Naive thymus-derived CD8-positive, alpha-beta T cell (primary cell): Measurements from ENCODE around the gene B3GNT3. TPM values are rescaled to one million over a fixed set of nuclear protein-coding genes. Genes with fewer than 3 reads are reported as not detected.

Source experiments
- ATAC-seq, 2 donors: fragments of 150-1000 bp; cut with Tn5 transposase in 1 of 2; sonication (Bioruptor Pico), chemical (Tn5 transposase) in 1 of 2; 1 replicate in 1 of 2; 2 replicates in 1 of 2; pipeline ENCODE4 v1.10.0; 2021; ENCODE audit warnings: mild to moderate bottlenecking in 2 of 2, moderate library complexity in 2 of 2
- POLR2A ChIA-PET: fragments of 350-600 bp; sonication (Branson Sonifier 250); formaldehyde crosslinking; loops from one replicate; lab custom pipeline; 2021; ENCODE audit warnings: antibody characterized with exemption; lab: Charles Lee
- DNase-seq, 10 donors: peaks; one replicate each; pipeline versions ENCODE4 v3.0.0 to v3.0.0-alpha.2; 2020 to 2022
- H3K27ac Mint-ChIP-seq, 10 donors: one replicate each; pipeline ENCODE4 v1.8.0; 2020 to 2022; ENCODE audit warnings: mild to moderate bottlenecking in 10 of 10, mixed read lengths in 10 of 10, moderate library complexity in 4 of 10, inconsistent platforms in 1 of 10
- H3K27me3 Mint-ChIP-seq, 5 donors: one replicate each; pipeline ENCODE4 v1.8.0; 2021 to 2022; ENCODE audit warnings: mixed read lengths in 5 of 5
- H3K36me3 Mint-ChIP-seq, 3 donors: one replicate each; pipeline ENCODE4 v1.8.0; 2020 to 2022; ENCODE audit warnings: mixed read lengths in 3 of 3, mild to moderate bottlenecking in 2 of 3, inconsistent platforms in 1 of 3
- H3K4me1 Mint-ChIP-seq, 4 donors: one replicate each; pipeline ENCODE4 v1.8.0; 2021 to 2022; ENCODE audit warnings: mixed read lengths in 4 of 4
- H3K4me3 Mint-ChIP-seq, 10 donors: one replicate each; pipeline ENCODE4 v1.8.0; 2020 to 2022; ENCODE audit warnings: mild to moderate bottlenecking in 10 of 10, mixed read lengths in 10 of 10, moderate library complexity in 6 of 10, inconsistent platforms in 1 of 10
- H3K9me3 Mint-ChIP-seq, 9 donors: one replicate each; pipeline ENCODE4 v1.8.0; 2020 to 2022; ENCODE audit warnings: mixed read lengths in 9 of 9, mild to moderate bottlenecking in 3 of 9, inconsistent platforms in 1 of 9, moderate library complexity in 1 of 9
- polyA plus RNA-seq, 3 donors: library from polyadenylated mRNA; unstranded; fragments of 300-500 nt; fragmentation: Illumina TruSeq; gene quantifications; one replicate each; pipeline ENCODE4 v1.2.3, GENCODE V29; 2021
- total RNA-seq, 8 experiments: library from RNA in 2 of 8; stranded (reverse) in 2 of 8; gene quantifications; one replicate each; pipeline ENCODE4 v1.2.3 and lab custom pipeline; 2021 to 2026

Gene B3GNT3
- total and polyA plus RNA-seq, 5 experiments from 2014 or later, result 0.13 to 0.20 TPM; not detected in 3

DNA sequence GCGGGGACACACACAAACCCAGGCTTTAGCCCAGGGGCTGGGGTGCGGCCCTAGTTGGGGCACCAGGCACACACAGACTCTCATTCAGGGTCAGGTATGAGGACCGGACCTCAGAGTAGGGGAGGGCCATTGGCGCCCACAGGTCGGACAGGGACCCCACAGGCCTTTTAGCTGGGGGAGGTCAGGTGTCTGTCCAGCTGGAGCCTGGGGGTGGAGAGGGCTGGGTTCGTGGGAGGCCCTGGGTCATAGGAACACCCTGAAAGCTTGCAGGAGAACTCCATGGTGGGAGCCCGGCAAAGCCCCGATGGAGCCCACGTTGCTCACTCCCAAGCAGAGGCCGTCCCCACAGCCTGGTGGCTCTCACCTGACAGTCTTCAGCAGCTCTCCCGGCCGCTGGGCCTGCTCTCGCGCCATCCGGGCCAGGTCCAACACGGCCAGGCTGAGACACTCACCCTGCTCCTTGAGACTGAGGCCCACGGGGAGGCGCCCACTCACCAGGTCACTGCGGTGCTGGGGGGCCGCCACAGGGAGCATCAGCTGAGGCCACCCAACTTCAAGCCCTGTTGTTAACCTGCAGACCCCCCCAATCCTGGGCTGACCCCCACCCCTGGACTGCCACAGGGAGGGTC lies 47.8 kb downstream of the B3GNT3 start:
- H3K36me3 Mint-ChIP-seq, result peaks cover 0 to 65% (median 11%) of the 10 kb centered on the region in 3 donors
- peak overlapping the region in 6 of 10 donors; percentile 15 to 97 (median 76) for H3K27ac Mint-ChIP-seq
- H3K27me3 Mint-ChIP-seq, result no peaks in the 10 kb centered on the region
- no peak for ATAC-seq
- peaks cover 6 to 61% (median 41%) of the 10 kb centered on the region in 4 donors for H3K4me1 Mint-ChIP-seq
- DNase-seq, result no peak
- peak overlapping the region in 1 of 10 donors; percentile 78 for H3K4me3 Mint-ChIP-seq
- POLR2A ChIA-PET, result interaction anchor here (0.6 to 1.2 kb wide), 2 partner anchors 17 to 1571 kb away, joined by 3 to 4 read pairs; partner anchors contain the start of gene RPL18A
- H3K9me3 Mint-ChIP-seq, result no peaks in the 10 kb centered on the region

DNA sequence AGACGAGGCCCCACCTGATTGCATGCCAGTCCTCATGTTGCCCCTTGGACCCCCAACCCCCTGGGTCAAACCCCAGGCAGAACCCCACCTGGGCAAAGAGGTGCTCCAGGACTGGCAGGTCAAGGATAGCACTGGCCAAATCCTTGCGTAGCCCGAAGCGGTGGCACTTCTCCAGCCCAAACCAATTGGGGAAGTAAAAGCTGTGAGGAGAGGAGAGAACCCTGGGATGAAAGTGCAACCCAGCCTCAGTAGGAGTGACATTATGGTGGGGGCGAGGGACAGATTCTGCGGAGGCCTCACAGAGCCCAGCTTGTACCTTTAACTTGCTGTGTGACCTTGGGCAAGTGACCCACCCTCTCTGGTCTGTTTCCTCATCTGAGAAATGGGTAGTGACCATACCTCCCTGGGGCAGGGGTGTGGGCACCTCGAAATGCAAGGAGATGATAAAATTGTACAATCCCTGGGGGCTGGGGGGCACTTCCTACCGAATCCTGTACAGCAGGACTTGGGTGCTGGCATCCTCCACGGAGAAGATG lies 48.4 kb downstream of the B3GNT3 start:
- DNase-seq (no peak), ATAC-seq (no peak)
- peaks cover 0 to 59% (median 11%) of the 10 kb centered on the region in 3 donors for H3K36me3 Mint-ChIP-seq
- POLR2A ChIA-PET, result interaction anchor here (0.6 to 1.2 kb wide), 3 partner anchors 16 to 1571 kb away, joined by 3 to 4 read pairs (median 3); partner anchors contain the start of gene RPL18A
- no peaks in the 10 kb centered on the region for H3K9me3 Mint-ChIP-seq
- no peaks in the 10 kb centered on the region for H3K27me3 Mint-ChIP-seq
- peak overlapping the region in 7 of 10 donors; percentile 27 to 78 (median 56) for H3K4me3 Mint-ChIP-seq
- peaks cover 10 to 62% (median 47%) of the 10 kb centered on the region in 4 donors for H3K4me1 Mint-ChIP-seq
- H3K27ac Mint-ChIP-seq, result peak overlapping the region in 8 of 10 donors; percentile 28 to 99 (median 80)

DNA sequence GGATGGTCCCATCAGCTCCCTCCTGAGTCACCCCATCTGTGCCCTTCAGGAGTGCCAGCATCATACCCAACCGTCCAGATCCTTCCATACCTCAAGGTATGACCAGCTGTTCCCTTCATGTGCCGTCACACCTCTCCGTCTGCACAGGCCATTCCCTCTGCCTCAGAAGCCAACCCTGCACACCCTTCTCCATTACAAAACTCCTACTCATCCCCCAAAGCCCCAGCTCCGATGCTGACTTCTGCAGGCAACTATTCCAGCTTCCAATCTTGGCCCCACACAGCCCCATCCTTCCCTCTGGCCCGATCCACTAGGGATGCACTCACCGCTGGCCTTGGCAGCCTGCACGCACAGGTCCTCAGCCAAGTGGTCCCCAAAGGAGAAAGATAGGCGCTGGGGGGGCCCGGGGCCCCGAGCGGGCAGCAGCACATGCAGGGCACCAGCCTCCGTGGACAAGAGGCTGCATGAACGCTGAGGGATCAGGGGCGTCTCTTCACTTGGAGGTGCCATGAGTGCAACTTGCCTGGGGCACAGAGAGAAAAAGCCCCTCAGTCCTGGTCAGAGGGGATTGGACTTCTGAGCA lies 49.1 kb downstream of the B3GNT3 start:
- H3K4me1 Mint-ChIP-seq, result peaks cover 14 to 66% (median 52%) of the 10 kb centered on the region in 4 donors
- H3K27me3 Mint-ChIP-seq, result no peaks in the 10 kb centered on the region
- no peak for DNase-seq
- peak overlapping the region in 9 of 10 donors; percentile 28 to 98 (median 85) for H3K4me3 Mint-ChIP-seq
- H3K36me3 Mint-ChIP-seq, result peaks cover 0 to 53% (median 7%) of the 10 kb centered on the region in 3 donors
- POLR2A ChIA-PET, result interaction anchor here (0.6 to 1.2 kb wide), 2 partner anchors 16 to 18 kb away, joined by 3 read pairs; partner anchors contain the start of gene RPL18A
- ATAC-seq, result no peak
- H3K9me3 Mint-ChIP-seq, result no peaks in the 10 kb centered on the region
- H3K27ac Mint-ChIP-seq, result peak overlapping the region; percentile 76 to 99 (median 96)

DNA sequence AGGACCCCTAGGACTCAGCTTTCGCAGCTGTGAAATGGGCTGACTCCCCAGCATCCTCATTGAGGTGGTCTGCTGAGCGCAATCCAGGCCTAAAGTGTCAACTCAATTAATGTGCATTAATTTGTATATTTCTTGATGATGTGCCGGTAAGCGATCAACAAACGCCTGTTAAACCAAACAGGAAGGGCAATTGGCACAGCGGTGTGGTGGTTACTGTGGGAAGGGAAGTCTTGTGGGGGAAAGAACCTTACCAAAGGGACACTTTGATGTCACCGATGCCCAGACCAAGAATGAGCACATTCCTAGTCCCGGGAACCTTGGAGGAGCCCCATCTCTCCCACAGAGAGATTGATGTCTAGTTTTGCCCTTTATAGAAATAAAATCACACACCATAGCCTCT lies 51.2 kb downstream of the B3GNT3 start:
- Mint-ChIP-seq H3K9me3 (no peaks in the 10 kb centered on the region), H3K36me3 (peaks cover 0 to 32% (median 0%) of the 10 kb centered on the region in 3 donors), H3K27me3 (no peaks in the 10 kb centered on the region), H3K27ac (peak overlapping the region; percentile 92 to 99 (median 96)), H3K4me3 (peak overlapping the region; percentile 78 to 98 (median 94)), H3K4me1 (peaks cover 22 to 75% (median 67%) of the 10 kb centered on the region in 4 donors)
- ATAC-seq (no peak), DNase-seq (peak in 6 of 10 donors; percentile 34 to 57 (median 40))
- POLR2A ChIA-PET, result interaction anchor here (0.6 to 3.2 kb wide), 11 partner anchors 10 to 177 kb away, joined by 3 to 10 read pairs (median 4); partner anchors contain the start of genes CCDC124 and FCHO1

DNA sequence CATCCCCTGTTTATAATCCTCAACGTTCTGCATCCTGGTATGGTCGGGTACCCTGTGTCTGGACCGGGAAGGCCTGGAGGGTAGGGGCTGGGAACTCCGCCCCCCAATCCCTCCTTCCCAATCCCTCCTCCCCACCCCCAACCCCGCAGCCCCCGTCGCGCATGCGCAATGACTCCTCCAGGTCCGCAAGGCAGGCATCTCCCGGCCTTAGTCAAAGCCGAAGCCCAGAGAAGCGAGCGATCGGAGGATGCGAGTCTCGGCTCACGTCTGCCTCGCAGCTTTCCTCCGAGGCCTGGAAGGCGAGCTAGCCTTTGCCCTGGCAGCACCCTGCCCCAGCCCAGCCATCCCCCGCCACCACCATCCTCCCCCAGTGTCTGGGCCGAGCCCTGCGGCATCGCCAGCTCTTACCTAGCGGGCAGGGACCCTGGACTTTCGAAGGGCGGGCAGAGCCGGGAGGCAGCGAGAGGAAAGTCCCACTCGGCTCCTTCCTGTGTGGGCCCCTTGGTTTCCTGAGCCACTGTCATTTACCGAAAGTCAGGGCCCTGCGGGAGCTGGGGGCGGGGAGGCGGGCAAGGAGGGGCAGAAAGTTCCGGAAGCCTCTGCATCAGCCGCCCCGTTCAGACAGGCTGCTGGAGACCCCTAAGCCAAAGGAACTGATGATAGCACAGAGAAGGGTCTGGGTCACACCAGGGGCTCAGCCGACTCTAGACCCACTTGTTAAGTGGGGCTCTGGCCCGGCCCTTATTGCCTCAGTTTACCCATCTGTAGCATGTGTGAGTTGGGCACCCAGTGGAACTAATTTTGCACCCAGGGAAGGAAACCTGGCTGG lies 52.8 kb downstream of the B3GNT3 start, which contains the start of gene JAK3:
JAK3 (minus strand) TSS at position 445 of the 829 bp plus-strand sequence. CDS start 3,565 bp downstream, outside the sequence.
- peak within 1 kb of the TSS; percentile 92 to 99 (median 97) for H3K27ac Mint-ChIP-seq
- ATAC-seq (peak; percentile 81 to 88), DNase-seq (peak; percentile 70 to 90 (median 84))
- peaks cover 26 to 77% (median 75%) of the 10 kb centered on the region in 4 donors for H3K4me1 Mint-ChIP-seq
- peaks cover 0 to 19% (median 0%) of the 10 kb centered on the region in 3 donors for H3K36me3 Mint-ChIP-seq
- peak within 1 kb of the TSS; percentile 78 to 98 (median 94) for H3K4me3 Mint-ChIP-seq
- H3K9me3 Mint-ChIP-seq, result peaks cover 0 to 2% (median 0%) of the 10 kb centered on the region in 9 donors
- POLR2A ChIA-PET, result interaction anchor here (0.6 to 3.2 kb wide), 17 partner anchors 9 to 336 kb away, joined by 3 to 23 read pairs (median 4); partner anchors contain the start of genes B3GNT3, CCDC124, FCHO1 and MAP1S
- no peaks in the 10 kb centered on the region for H3K27me3 Mint-ChIP-seq

DNA sequence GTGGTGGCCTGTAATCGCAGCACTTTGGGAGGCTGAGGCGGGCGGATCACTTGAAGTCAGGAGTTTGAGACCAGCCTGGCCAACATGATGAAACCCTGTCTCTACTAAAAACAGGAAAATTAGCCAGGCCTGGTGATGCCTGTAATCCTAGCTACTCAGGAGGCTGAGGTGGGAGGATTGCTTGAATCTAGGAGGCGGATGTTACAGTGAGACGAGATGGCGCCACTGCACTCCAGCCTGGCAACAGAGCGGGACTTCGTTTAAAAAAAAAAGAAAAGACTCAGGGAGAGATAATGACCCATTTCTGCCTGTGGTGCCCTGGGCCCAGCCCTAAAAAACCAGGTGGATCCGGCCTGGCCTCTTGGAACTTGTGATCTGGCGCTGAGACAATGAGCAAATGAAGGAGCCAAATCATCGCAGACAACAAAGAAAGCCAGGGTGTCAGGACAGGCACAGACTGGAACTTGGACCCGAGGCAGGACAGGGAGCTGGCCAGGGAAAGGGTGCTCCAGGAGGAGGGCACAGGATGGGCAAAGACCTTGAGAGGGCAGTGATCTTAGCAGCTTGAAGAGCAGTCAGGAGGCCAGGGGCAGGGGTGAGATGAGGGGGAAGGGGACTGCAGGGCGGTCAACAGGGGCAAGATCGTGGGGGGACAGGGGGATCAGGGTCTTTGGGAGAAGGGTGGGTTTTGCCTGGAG lies 53.8 kb downstream of the B3GNT3 start:
- Mint-ChIP-seq H3K4me3 (peak overlapping the region; percentile 78 to 98 (median 94)), H3K4me1 (peaks cover 26 to 71% (median 68%) of the 10 kb centered on the region in 4 donors), H3K27ac (peak overlapping the region; percentile 92 to 99 (median 97)), H3K27me3 (no peaks in the 10 kb centered on the region), H3K9me3 (peaks cover 0 to 2% (median 0%) of the 10 kb centered on the region in 9 donors), H3K36me3 (peaks cover 0 to 10% (median 0%) of the 10 kb centered on the region in 3 donors)
- DNase-seq (no peak), ATAC-seq (no peak)
- POLR2A ChIA-PET, result interaction anchor here (0.6 to 3.9 kb wide), 8 partner anchors 11 to 159 kb away, joined by 3 to 33 read pairs (median 6); partner anchors contain the start of genes ARRDC2, B3GNT3, CCDC124 and RPL18A

DNA sequence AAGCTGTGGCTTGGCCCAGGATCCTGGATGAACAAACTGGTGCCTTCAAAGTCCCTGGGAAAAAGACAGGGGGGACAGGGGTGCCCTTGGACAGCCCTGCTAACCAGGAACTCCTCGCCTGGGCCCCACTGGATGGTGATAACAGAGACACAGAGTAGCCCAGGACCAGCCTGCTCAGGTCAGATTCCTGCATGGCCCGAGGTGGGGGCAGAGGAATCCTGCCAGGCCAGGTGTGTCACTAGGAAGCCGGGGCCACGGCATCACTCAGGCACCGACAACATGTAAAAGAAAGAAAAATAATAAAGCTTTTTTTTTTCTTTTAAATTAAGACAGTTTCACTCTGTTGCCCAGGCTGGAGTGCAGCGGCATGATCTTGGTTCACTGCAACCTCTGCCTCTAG lies 59.1 kb downstream of the B3GNT3 start:
- Mint-ChIP-seq H3K4me3 (no peak overlapping the region), H3K27ac (no peak overlapping the region), H3K27me3 (peaks cover 0 to 1% (median 0%) of the 10 kb centered on the region in 5 donors), H3K4me1 (peaks cover 21 to 36% (median 34%) of the 10 kb centered on the region in 4 donors), H3K36me3 (no peaks in the 10 kb centered on the region), H3K9me3 (peaks cover 0 to 2% (median 0%) of the 10 kb centered on the region in 9 donors)
- no peak for DNase-seq
- POLR2A ChIA-PET, result interaction anchor here (0.7 to 1.2 kb wide), 4 partner anchors 59 to 298 kb away, joined by 3 to 6 read pairs (median 4); partner anchors contain the start of genes B3GNT3 and CCDC124
- ATAC-seq, result no peak

DNA sequence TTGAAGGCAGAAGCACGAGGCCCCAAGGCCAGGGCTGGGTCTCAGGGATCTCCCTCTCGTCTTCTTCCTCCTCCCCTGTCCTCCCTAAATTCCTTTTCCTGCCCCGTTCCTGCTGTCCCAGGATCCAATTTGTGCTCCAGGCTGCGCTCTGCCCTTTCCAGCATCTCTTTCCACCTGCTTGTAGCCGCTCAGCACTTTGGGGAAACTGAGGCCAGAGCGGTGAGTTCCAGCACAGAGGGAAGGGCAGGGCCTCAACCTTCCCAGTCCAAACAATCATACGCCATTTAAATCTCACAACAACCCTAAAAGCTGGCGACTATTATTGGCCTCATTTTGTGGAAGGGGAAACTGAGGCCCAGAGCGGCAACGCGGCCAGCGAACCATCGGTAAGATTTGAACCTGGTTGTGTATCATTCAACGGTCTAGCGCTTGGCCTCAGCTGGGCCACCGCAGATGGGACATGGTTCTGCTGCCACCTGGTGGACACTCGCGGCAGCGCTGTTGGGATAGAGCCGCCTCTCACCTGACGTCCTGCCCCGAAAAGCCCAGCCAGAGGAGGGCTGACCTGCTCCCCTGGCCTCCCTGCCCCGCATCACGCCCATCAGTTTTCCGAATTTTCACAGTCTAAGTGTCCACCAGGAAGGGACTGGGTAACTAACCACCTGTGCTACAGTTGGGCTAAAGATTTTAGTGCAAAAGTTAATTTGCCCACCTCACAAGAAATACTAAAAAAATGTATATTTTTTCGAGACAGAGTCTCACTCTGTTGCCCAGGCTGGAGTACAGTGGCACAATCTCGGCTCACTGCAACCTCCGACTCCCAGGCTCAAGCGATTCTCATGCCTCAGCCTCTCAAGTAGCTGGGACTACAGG lies 60.6 kb downstream of the B3GNT3 start:
- peak overlapping the region in 7 of 10 donors; percentile 5 to 79 (median 59) for H3K27ac Mint-ChIP-seq
- POLR2A ChIA-PET, result interaction anchor here (0.6 to 7.7 kb wide), 7 partner anchors 9 to 104 kb away, joined by 3 to 292 read pairs (median 4); partner anchors contain the start of genes CCDC124 and FCHO1

DNA sequence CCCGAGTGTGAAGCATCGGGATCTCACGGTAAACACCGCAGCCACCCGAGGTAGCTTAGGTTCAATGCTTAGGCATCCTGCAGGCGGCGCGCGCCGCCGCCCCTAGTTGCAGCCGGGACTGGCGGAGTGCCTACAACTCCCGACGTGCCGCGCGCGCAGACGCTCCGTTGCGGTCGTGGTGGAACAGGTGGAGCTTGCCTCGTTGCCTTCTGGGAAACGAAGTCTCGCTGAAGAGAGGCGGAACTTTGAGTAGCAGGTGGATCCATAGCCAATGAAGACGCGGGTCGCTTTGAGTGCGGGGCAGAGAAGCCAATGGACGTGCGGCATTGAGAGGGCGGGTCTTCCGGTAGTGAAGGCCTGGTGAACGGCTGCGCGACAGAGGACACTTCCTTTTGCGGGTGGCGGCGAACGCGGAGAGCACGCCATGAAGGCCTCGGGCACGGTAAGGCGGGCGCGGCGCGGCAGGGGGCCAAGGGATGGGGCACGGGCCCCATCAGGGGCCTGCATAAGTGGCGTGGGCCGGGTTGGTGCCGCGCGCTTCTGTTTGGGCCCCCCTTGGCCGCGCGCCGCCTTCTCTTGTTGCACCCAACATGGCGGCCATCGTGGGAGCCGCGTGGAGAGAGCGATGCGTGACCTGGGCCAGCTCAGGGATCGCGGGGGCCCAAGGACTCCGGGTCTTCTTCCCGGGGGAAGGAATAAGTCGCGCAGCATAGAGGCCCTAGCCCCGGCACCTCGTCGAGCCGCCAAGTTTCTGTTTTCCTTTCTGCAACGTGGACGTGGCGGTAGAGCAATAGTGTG lies 64.8 kb downstream of the B3GNT3 start, which contains the start of gene RPL18A:
RPL18A (plus strand) TSS at position 378 of the 798 bp plus-strand sequence; CDS start at position 425, 47 bp downstream.
- peak within 1 kb of the TSS; percentile 95 to 100 (median 98) for H3K27ac Mint-ChIP-seq
- ATAC-seq (peak; percentile 94 to 95), DNase-seq (peak; percentile 91 to 99 (median 98))
- peaks cover 19 to 42% (median 39%) of the 10 kb centered on the region in 4 donors for H3K4me1 Mint-ChIP-seq
- H3K27me3 Mint-ChIP-seq, result peaks cover 0 to 1% (median 0%) of the 10 kb centered on the region in 5 donors
- POLR2A ChIA-PET, result interaction anchor here (0.5 to 7.7 kb wide), 40 partner anchors 9 to 1489 kb away, joined by 3 to 292 read pairs (median 3); partner anchors contain the start of genes ABHD8, ARRDC2, CCDC124 and FCHO1
- peaks cover 5 to 41% (median 6%) of the 10 kb centered on the region in 3 donors for H3K36me3 Mint-ChIP-seq
- H3K4me3 Mint-ChIP-seq, result peak within 1 kb of the TSS; percentile 91 to 100 (median 99)
- H3K9me3 Mint-ChIP-seq, result no peaks in the 10 kb centered on the region

More for the DNA sequence above, 60.6 kb downstream of the B3GNT3 start:
- ATAC-seq (peak in 1 of 2 donors; percentile 15), DNase-seq (peak; percentile 69 to 93 (median 86))
- no peak overlapping the region for H3K4me3 Mint-ChIP-seq
- H3K27me3 Mint-ChIP-seq, result peaks cover 0 to 1% (median 0%) of the 10 kb centered on the region in 5 donors
- H3K9me3 Mint-ChIP-seq, result peaks cover 0 to 2% (median 0%) of the 10 kb centered on the region in 9 donors
- H3K36me3 Mint-ChIP-seq, result peaks cover 0 to 5% (median 4%) of the 10 kb centered on the region in 3 donors
- H3K4me1 Mint-ChIP-seq, result peaks cover 19 to 35% (median 33%) of the 10 kb centered on the region in 4 donors
